ENCODE data around the gene ZNF223. TPM values are rescaled to one million over a fixed set of nuclear protein-coding genes. Genes with fewer than 3 reads are reported as not detected.

The ZNF223 gene
- total and polyA plus RNA-seq, 12 donors, result 2.3 to 5.4 (median 3.2) TPM

- Histone ChIP-seq H3K9me3 (peaks cover 0 to 33% (median 12%) of the 10 kb centered on the region in 11 donors), H3K27ac (peak overlapping the region in 9 of 10 donors; percentile 37 to 88 (median 84)), H3K36me3 (peaks cover 0 to 42% (median 27%) of the 10 kb centered on the region in 9 donors), H3K4me3 (peak overlapping the region; percentile 35 to 85 (median 73)), H3K4me1 (peaks cover 0 to 31% (median 19%) of the 10 kb centered on the region in 9 donors), H3K27me3 (no peaks in the 10 kb centered on the region)
- DNase-seq (peak in 1 of 2 donors; percentile 5), ATAC-seq (peak in 4 of 8 donors; percentile 0 to 10 (median 4))
- intact Hi-C loops (cut with DNase I), result loop anchor here in 8 of 10 donors (1.0 to 10.0 kb wide), 19 partner anchors 19 to 191 kb away; partner anchors contain the start of genes ZNF224 (in 3 of the 8), ZNF226 (in 3 of the 8), ZNF235 (in 3 of the 8) and ZNF155 (in 2 of the 8)
- TF ChIP-seq CTCF (IDR thresholded peaks at IDR 0.05), result no peak
- WGBS, 2 donors, result 3 to 4% methylated on average over 18 of the region's 18 CpGs
Measured at GRCh38 chr19:44113784-44114390, 62.1 kb downstream of the ZNF223 start.

Other genes with a start within 250 kb of the ZNF223 start
- gene LYPD5, start 249.6 kb upstream of the ZNF223 start, total RNA-seq, result 1 to 10 TPM in 5 of 10 donors, under 1 TPM in 5; 0.24 to 5.3 (median 0.90) TPM
- 1 to 10 TPM in 1 of 2 donors, under 1 TPM in 1; 0.37 to 1.2 TPM for gene LYPD5, start 249.6 kb upstream of the ZNF223 start, polyA plus RNA-seq
- 10 to 100 TPM in 9 of 10 donors, 1 to 10 TPM in 1; 7.5 to 16.9 (median 12.1) TPM for gene ZNF283, start 224.7 kb upstream of the ZNF223 start, total RNA-seq
- gene ZNF283, start 224.7 kb upstream of the ZNF223 start, polyA plus RNA-seq, result 1 to 10 TPM; 1.7 to 6.7 TPM
- 10 to 100 TPM in 3 of 10 donors, 1 to 10 TPM in 7; 4.6 to 11.9 (median 7.2) TPM for gene ZNF404, start 168.1 kb upstream of the ZNF223 start, total RNA-seq
- gene ZNF404, start 168.1 kb upstream of the ZNF223 start, polyA plus RNA-seq, result 10 to 100 TPM in 1 of 2 donors, 1 to 10 TPM in 1; 4.6 to 68.7 TPM
- gene ZNF45, start 116.8 kb upstream of the ZNF223 start, total RNA-seq, result 10 to 100 TPM in 1 of 10 donors, 1 to 10 TPM in 9; 7.0 to 10.7 (median 8.0) TPM
- 1 to 10 TPM; 2.9 to 4.7 TPM for gene ZNF45, start 116.8 kb upstream of the ZNF223 start, polyA plus RNA-seq
- 1 to 10 TPM; 3.0 to 6.7 (median 5.0) TPM for gene ZNF221, start 100.8 kb upstream of the ZNF223 start, total RNA-seq
- 1 to 10 TPM; 1.1 to 3.1 TPM for gene ZNF221, start 100.8 kb upstream of the ZNF223 start, polyA plus RNA-seq
- 1 to 10 TPM; 1.5 to 7.8 (median 6.9) TPM for gene ZNF155, start 67.8 kb upstream of the ZNF223 start, total RNA-seq
- gene ZNF155, start 67.8 kb upstream of the ZNF223 start, polyA plus RNA-seq, result 1 to 10 TPM; 4.3 to 9.1 TPM
- 1 to 10 TPM; 1.6 to 4.3 (median 3.4) TPM for gene ZNF230, start 49.1 kb upstream of the ZNF223 start, total RNA-seq
- 1 to 10 TPM; 1.4 to 2.3 TPM for gene ZNF230, start 49.1 kb upstream of the ZNF223 start, polyA plus RNA-seq
- 1 to 10 TPM; 2.1 to 5.1 (median 3.6) TPM for gene ZNF222, start 26.7 kb upstream of the ZNF223 start, total RNA-seq
- gene ZNF222, start 26.7 kb upstream of the ZNF223 start, polyA plus RNA-seq, result 1 to 10 TPM; 4.2 to 5.8 TPM
- gene ZNF284, start 20.1 kb downstream of the ZNF223 start, total RNA-seq, result 1 to 10 TPM; 1.2 to 2.6 (median 1.8) TPM
- gene ZNF284, start 20.1 kb downstream of the ZNF223 start, polyA plus RNA-seq, result 1 to 10 TPM in 1 of 2 donors, under 1 TPM in 1; 0.65 to 1.8 TPM
- gene ZNF224, start 42.3 kb downstream of the ZNF223 start, total RNA-seq, result 10 to 100 TPM in 8 of 10 donors, 1 to 10 TPM in 2; 8.1 to 16.0 (median 13.3) TPM
- 10 to 100 TPM in 1 of 2 donors, 1 to 10 TPM in 1; 5.1 to 27.8 TPM for gene ZNF224, start 42.3 kb downstream of the ZNF223 start, polyA plus RNA-seq
- 1 to 10 TPM; 2.3 to 5.0 (median 3.2) TPM for gene ZNF225, start 61.4 kb downstream of the ZNF223 start, total RNA-seq
- gene ZNF225, start 61.4 kb downstream of the ZNF223 start, polyA plus RNA-seq, result 1 to 10 TPM; 1.2 to 2.0 TPM
- 10 to 100 TPM in 3 of 10 donors, 1 to 10 TPM in 7; 8.0 to 13.4 (median 9.0) TPM for gene ZNF234, start 89.5 kb downstream of the ZNF223 start, total RNA-seq
- gene ZNF234, start 89.5 kb downstream of the ZNF223 start, polyA plus RNA-seq, result 1 to 10 TPM; 2.2 to 6.4 TPM
- gene ZNF226, start 113.1 kb downstream of the ZNF223 start, total RNA-seq, result 10 to 100 TPM; 17.0 to 30.6 (median 22.6) TPM
- 10 to 100 TPM; 14.6 to 15.8 TPM for gene ZNF226, start 113.1 kb downstream of the ZNF223 start, polyA plus RNA-seq
- 10 to 100 TPM; 10.6 to 18.1 (median 12.6) TPM for gene ZNF227, start 160.5 kb downstream of the ZNF223 start, total RNA-seq
- gene ZNF227, start 160.5 kb downstream of the ZNF223 start, polyA plus RNA-seq, result 1 to 10 TPM; 4.0 to 4.5 TPM
- 10 to 100 TPM in 1 of 10 donors, 1 to 10 TPM in 9; 4.9 to 10.2 (median 6.8) TPM for gene ZNF233, start 207.8 kb downstream of the ZNF223 start, total RNA-seq
- 1 to 10 TPM in 1 of 2 donors, under 1 TPM in 1; 0.67 to 6.0 TPM for gene ZNF233, start 207.8 kb downstream of the ZNF223 start, polyA plus RNA-seq